HG02885 (cell line): ENCODE results near the gene NUMA1.

ENCODE experiments used
- ATAC-seq: cut with Tn5 transposase; IDR thresholded peaks from one replicate; pipeline ENCODE4 v1.9.1; 2021; ENCODE audit warnings: mild to moderate bottlenecking; ENCODE audit not compliant: unreplicated experiment, poor library complexity

The NUMA1 gene

DNA sequence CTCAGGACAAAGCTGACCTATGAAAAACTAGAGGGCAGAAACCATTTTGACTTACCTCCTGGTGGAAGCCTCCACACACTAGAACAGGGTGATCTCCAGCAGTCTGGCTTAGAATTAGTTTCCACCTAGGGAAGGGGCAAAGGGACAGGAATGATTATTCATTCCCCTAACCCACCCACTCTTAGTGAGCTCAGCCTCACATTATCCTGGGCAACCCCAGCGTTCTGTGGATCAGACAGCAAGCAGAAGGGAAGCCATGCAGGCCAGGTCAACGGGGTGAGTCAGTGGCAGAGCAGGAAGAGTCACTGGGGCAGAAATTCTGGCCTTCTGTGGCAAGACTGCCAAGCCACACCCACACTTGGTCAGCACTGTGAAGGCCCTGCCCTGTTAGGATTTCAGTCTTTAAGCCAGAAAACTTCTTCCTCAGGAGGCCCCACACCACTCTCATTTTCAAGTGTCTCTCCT is 10.5 kb downstream of the NUMA1 start:
- ATAC-seq = peak; percentile 46

DNA sequence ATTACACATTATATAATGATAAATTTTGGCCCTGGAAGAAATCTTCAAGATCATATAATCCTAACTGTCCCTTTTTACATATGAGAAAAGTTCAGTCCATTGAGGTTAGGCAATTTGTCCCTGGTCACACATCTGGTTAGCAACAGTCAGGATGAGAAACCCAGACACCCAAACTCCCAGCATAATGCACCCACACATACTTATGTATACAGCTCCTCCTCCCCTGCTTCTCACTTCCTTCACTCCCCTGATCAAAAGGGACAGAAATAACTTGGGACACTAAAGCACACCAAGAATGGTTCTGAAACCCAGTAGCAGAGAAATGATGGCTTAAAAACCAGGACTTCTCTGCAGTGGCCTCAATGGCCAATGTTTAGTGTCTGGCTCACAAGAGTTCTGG is 11.1 kb downstream of the NUMA1 start:
- ATAC-seq = peak; percentile 37

DNA sequence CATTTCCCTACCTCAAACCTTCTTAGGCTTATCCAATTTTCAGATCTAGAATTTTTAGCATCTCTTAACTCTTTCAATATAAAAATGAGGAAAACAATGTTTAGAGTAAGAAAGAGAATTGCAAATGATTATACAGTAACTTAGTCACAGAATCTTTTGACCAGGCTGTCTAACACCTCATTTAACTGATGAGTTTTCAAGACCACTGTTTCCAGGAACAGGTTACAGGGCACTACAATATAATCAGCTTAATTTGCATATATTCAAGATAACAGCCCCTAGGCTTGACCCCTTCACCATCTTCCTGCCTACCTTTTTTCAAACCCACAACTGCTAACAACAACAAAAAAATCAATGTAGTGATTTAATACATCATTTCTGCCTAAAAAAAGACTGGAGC is 12.7 kb downstream of the NUMA1 start:
- ATAC-seq = no peak

DNA sequence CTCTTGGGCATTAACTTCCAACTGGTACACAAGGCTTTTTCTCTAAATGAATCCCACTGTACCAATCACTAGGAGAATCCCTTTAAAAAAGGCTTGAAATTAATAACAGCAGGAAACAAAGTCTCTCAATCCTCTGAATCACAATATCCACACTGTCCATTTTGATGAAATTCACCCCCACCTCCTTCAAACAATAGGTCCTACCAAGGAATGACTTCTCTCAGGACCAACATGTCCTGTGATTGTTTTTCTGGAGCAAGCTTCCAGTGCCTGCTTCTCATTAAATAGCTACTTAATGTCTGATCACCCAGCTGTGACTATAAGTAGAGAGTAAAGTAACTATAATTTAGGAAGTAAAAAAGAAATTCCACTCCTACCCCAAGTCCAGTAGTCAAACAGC is 13.1 kb downstream of the NUMA1 start:
- ATAC-seq = no peak

DNA sequence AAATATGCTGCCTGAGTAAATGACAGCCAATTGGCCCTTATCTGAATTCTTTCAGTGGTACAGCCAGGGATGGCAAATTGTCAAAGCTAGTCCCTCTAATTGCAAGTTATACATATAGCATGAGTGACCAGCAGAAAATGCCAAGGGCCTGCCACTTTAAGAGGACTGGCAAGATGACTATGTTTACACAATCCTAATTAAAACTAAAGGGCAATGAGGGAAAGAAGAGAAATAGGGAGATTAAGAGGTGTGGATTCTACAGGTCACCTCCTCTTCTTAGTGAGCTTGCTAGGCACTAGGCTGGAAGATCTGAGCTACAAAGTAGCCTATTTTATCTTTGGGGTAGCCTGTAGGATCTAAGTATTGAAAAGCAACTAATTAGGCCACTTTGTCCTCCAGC is 13.5 kb downstream of the NUMA1 start:
- no peak for ATAC-seq

DNA sequence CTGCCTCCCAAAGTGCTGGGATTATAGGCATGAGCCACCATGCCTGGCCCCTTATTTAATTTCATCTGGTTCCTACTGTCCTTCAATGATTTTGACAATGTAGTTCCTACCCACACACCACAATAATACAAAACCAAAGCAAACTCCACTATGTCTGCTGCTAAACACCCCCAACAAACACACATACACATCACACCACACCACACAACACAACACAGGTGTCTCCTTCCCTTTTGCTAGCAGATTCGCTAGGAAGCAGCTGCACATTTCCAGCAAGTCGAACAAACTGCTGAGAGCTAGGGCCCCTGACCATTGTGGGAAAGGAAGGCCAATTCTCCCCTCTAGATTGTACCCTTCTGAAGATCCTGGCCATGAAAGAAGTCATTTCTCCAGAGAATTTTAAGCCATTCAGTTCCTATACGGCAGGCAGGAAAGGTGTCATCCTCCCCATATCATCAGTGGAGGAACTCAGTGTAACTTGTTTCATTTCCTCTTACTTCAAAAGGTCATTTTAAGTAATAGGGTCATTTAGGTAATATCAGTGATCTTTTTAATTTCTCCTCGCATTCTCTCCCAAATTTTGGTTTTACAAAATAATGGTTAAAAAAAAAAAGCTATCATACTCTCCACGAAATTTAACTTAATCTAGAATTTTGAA is 18.5 kb downstream of the NUMA1 start:
- no peak for ATAC-seq

DNA sequence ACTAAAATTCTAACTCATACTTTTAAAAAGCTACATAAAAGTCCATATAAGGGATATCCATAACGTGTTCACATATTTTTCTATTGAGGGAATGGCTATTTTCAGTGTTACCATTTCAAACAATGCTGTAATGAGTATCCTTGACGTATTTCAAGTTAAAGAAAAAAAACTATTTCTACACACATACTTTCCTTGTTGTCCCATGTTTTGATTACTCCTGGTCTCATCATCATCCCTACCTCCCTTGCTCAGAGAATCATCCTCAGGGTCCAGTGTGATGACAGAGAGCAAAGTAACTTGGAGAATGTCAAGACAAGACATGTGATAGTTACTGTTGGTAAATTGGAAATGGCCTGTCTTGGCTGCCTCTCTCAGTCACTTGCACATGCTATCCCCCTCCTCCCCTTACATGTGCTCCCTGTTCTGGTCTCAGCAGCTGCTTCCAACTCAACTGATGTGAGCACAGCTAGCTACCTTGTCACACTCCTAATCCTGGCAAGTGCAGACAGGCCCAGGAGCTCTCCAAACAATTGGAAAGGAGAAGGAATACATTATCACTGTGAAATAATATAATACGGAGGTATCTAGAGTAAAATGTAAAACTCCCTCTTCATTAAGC is 21.8 kb downstream of the NUMA1 start:
- no peak for ATAC-seq

DNA sequence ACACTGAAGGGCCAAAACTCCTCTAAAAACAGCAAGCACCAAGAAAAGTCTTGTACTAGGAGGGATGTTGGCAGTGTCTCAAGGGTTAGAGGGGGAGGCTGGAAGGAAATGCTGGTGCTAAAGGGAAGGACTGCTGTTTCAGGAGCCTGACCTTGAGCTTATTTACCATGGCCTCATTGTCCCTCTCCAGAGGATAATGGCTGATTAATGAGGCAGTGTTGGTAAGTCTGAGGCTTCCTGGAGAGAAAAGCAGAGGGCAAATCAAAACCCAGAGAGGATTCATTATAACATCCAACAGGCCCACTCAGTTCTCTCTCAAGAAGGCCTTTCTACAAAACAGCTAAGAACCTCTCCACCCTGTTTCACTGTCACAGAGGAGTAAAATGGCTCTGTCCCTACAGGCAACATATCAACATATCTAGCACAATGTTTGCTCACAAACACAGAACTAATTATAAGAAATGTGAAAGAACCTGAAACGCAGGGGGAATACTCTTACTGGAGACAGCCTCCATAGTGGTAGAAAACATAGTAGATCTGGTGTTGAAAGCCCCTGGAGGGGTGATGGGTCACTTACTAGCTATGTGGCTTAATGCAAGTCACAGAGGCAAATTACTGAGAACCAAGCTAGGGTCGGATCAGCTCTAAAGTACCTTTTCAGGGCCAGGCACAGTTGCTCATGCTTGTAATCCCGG is 31.4 kb downstream of the NUMA1 start:
- no peak for ATAC-seq

DNA sequence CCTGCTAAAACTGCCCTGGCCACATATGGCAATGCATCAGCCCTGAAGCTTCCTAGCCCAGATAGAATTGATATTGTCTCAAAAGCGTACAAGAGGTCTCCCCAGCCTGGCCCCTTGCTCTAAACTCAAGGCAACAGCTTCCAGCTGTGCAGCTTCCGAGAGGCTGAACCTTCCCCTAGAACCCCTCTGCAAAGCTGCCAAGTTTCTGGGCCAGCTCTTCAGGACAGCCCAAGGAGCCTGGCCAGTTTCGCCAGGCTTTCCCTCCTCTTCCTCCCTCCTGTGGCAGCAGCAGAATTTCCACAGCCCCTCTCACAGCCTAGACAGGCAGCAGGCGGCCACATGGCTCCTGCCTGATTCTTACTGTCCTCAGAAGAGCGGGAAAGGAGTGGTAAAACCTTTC is 34.5 kb downstream of the NUMA1 start:
- ATAC-seq = no peak

DNA sequence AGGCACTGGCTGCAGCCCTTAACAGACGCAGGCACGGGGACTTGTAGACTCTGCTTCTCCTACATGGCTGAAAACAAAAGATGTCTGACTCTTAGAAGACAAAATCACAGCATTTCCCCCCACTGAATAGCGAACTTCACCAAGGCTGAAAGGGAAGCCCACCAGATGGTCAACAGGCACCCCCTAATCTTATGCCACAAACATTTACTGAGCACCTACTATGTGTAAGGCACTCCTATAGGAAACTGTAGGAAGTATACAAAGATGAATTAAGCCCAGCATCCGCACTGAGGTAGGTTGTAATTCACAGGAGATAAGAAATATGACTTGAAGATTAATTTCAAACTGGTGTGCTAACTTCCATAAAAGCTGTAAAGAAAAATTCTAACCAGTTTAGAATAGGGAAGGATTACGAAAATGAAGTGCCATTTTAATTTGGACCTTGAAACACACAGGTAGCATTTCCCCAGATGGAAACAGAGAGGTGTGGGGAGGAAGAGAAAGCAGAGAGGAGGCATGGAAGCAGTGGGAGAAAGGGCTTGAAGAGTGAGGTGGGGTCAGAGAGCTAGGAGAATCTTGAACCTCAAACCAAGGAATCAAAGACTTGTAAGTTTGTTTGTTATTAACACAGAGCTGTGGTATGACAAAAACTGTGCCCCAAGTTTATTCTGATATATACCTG is 38.1 kb downstream of the NUMA1 start:
- ATAC-seq = no peak

DNA sequence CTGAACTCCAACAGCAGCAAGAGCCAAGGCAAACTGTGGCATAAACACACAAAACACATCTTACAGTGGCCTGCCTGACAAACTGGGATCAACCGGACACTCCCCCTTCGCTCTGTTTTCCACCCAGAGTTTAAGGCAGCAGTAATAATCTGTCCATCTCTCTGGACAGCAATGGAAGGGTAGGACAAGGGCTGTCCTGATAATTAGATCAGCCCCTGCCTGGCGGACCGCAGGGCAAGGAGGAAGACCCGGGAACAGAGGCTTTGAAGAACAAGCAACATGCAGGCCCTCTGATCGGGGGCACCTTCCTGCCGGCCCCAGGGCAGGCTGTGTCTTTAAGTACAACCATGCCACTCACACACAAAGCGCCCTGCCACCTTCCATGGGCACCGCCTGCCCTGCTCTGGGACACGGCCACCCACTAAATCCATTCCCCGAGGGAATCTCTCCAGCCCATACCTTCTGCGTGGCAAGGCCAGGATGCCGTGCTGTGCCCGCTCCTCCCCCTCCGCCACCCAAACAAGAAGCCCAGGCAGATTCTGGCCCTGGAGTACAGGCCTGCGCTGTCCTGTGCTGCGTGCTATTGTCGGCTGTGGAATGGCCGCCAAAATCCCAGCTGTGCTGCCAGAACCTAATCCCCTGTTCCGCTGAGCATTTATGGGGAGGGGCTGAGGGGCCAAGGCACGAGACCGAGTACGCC is 38.8 kb downstream of the NUMA1 start:
- ATAC-seq = no peak

DNA sequence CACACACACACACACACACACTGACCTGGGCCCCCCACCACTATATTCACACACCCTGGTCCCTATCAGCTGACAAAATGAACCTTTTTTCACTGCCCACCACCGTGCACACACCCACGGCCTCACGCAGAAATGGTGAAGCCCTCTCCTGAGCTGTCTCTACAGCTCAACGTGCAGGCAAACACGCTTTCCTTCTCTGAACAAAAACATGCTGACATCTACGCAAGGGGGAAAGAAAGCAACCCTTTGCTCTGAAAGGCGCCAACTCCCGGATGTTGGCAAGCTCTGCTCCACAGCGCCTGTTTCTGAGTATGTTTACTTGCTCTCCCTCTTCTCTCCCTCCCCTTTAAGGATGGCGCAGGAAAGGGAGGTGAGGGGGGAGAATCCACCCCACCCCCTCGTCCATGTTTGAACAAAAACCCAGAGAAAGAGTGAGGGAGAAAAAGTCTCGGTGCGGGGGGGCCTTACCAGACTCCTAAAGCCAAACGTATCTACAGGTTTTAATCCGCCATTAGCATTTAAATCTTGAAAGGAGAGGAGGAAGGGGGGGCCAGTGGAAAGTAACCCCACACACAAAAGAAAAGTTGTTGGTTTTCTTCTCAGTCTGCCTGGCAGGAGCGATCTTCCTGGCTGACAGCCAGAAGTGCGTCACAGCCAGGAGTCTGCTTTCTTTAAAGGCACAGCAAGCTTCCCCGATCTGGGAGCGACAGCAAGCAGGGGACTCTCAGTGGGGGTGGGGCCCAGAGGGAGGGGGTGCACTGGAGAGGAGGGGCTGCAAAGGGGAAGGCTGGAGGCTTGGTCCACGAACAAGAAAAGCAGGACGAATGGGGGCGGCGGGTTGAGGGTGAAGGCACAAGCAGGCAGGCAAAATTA is 39.6 kb downstream of the NUMA1 start:
- ATAC-seq = no peak

DNA sequence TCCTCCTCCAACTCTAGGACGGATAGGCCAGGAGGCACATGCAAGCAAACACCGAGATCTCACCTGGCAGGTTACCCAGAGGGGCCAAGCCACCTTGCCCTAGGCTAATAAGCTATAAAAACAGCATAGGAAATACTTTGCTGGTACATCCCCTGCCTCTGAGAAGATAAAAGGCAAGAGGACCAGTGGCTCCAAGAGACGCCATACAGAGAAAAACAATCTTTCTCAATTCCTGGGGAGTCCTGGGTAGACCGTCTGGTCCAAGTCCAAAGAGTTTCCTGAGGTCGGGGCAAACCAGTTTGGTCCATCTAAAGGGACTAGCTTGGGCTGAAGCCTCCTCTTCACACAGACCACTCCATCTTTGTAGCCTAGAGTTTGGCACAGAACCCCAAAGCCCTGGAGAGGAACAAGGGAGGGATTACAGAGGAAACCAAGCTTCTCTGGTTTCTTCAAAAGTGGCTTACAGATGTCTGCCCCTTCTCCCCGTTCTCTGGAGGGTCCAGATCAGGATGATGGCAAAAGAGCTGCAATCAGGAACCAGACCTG is 40.4 kb downstream of the NUMA1 start:
- no peak for ATAC-seq

DNA sequence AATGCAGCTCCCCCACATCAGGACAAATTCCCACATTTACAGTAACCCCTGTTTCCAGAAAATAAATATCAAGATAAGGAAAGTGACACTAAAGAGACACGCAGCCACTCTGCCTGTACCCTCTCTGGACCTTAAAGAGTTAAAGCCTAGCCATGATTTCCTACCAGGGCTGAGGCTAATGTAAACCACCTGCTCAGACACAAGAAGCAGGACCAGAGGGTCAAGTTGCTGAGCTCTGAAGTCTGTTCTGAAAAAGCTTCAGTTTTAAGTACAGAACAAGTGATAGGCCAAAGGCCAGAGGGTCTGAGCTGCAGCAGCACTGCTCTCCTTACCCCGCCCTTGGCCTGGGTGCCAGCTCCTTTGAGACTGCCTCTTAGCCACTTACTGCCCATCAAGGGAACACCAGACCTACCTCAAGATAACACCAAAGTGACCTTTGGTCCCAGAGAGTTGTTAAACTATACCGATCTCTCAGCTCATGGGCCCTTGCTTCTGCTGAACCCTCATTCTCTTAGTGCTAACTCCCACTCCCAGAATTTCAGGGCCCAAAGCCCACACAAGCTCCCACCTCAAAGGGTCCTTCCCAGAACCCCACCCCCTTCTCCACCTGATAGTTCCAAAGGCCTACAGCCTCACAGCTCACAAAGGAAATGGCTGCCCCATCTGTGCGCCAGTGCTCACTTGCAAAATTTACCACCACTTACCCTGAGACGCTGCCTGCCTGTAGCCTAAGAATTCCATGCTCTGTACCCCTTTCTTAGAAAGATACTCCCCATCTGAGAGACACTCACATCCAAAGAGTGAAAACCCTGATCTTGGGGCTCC is 41.1 kb downstream of the NUMA1 start:
- ATAC-seq = no peak

DNA sequence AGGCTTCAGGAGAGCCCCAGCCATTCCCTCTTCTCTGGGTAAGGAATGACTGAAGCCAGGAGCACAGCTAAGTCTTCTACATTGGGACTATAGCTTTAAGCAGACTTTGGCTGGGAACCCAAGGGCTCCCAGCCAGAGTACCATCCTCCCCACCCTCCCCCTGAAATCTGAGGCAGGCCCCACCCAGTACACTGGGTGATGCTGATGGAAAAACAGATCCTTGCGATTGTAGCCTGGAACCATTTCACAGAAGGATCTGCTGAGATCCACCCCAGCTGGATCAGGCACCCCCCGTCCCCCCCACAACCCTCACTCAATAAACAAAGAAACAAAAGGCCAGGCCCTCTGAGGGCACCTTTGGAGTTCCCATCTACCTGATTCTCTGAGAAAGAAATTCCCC is 41.9 kb downstream of the NUMA1 start:
- no peak for ATAC-seq

DNA sequence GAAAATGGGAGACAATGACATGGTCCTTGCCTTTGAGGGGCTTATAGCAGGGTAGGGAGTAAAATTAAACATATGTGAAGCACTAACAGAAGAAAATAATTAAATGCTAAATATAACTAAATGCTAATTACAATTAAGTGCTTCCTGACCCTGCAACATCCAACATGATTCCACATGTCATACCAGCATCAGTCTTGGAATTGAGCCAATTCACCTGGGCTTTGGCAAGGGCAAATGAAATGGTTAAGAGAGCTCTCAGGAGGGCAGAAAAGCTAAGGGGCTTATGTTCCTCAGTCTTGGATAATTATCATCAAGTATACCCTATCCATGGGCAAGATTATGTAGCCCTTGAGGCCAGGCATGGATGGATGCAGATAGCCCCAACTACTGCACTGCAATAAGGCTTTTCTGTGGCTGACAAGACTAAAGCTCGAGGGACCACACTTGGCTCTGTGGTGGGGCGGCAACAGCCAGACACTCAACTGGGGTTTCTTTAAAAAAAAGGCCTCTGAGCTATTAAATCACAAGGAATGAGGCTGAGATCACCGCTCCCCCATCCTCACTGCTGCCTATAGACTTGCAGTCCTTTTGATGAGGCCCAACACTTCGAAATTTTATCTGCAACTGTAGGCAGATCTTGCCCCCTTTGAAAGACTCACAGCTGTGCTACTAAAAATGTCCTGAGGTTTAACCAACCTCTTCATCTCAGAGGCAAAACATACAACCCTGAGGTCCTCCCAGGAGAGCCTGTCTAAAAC is 42.6 kb downstream of the NUMA1 start:
- ATAC-seq = no peak

DNA sequence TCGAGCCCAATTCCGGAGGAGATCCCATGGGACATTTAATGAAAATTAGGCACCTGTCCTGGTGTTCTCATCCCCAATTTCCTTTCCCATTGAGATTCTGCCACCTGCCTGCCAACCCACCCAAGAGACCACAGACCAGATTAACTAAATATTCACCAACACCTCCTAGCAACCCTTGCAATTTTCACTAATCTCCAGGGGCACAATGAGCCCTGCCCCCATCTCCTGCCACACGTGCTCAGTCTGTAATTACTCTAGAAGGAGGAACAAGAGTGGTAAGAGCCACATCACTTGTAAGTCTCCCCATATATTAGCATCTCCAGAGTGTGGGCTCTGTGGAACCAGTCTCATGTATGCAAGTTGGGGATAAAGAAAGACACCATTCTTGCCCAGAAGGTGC is 43.7 kb downstream of the NUMA1 start:
- ATAC-seq = no peak
